Testis (tissue), 3 donors: Measurements from ENCODE around the gene STX18. TPM values are rescaled to one million over a fixed set of nuclear protein-coding genes. Genes with fewer than 3 reads are reported as not detected.
A peak's percentile ranks its signal among the peaks of the same experiment; 100 is the strongest.

Experiments
- DNase-seq: peaks from one replicate; pipeline ENCODE4 v3.0.0-alpha.2; 2019
- H3K27ac ChIP-seq, 2 donors: fragments of 200-600 bp; sonication (generic); one replicate each; pipeline ENCODE4 v1.5.1; 2019
- H3K27me3 ChIP-seq: fragments of 200-600 bp; sonication (generic); one replicate; pipeline ENCODE4 v1.5.1; 2019
- H3K36me3 ChIP-seq: fragments of 200-600 bp; sonication (generic); one replicate; pipeline ENCODE4 v1.5.1; 2017; ENCODE audit warnings: low read depth; ENCODE audit errors: missing control alignments
- H3K4me1 ChIP-seq: fragments of 200-600 bp; sonication (generic); one replicate; pipeline ENCODE4 v1.5.1; 2019
- H3K4me3 ChIP-seq, 2 donors: fragments of 200-600 bp; sonication (generic); one replicate each; pipeline ENCODE4 v1.5.1; 2017 to 2019
- H3K9me3 ChIP-seq: fragments of 200-600 bp; sonication (generic); one replicate; pipeline ENCODE4 v1.5.1; 2017
- POLR2A ChIP-seq: fragments of 450-650 bp; IDR thresholded peaks from one replicate; pipeline ENCODE4 v1.6.1; 2017; ENCODE audit warnings: antibody characterized with exemption, mild to moderate bottlenecking, moderate library complexity
- WGBS, 2 donors: methylation state at CpG; one replicate each; pipeline ENCODE4 v1.1.5; 2018; 5-methylcytosine and 5-hydroxymethylcytosine counted together
- intact Hi-C: fragments of 100-400 bp; cut with DNase I; formaldehyde crosslinking; loops from one replicate; pipeline ENCODE4 v1.15.1; 2023; ENCODE audit warnings: low total_unique reads
- polyA plus RNA-seq: library from polyadenylated mRNA; stranded (reverse); fragments of 350-450 nt; fragmentation: Illumina TruSeq; extraction: RNeasy Lipid Tissue Mini Kit (QIAGEN cat#74804); gene quantifications from one replicate; pipeline ENCODE4 v1.2.3, GENCODE V29; 2014; ENCODE audit warnings: low read depth, low replicate concordance; ENCODE audit not compliant: insufficient read depth
- total RNA-seq, 2 donors: library from RNA; depleted of rRNA; stranded (reverse); fragments of >200 nt; gene quantifications; one replicate each; pipeline ENCODE4 v1.2.3, GENCODE V29; 2016
- TF ChIP-seq, protein P1 (sequence below), 3 experiments: fragments of 450-650 bp in 2 of 3; fragments of 200-600 bp in 1 of 3; sonication (generic) in 1 of 3; IDR thresholded peaks; one replicate each; pipeline ENCODE4 v1.5.1; 2016 to 2019; ENCODE audit warnings: antibody characterized with exemption in 3 of 3, mild to moderate bottlenecking in 2 of 3, moderate library complexity in 1 of 3

Gene STX18
- total and polyA plus RNA-seq, 3 donors from 2014 or later, result 53.5 to 111 (median 55.0) TPM

DNA sequence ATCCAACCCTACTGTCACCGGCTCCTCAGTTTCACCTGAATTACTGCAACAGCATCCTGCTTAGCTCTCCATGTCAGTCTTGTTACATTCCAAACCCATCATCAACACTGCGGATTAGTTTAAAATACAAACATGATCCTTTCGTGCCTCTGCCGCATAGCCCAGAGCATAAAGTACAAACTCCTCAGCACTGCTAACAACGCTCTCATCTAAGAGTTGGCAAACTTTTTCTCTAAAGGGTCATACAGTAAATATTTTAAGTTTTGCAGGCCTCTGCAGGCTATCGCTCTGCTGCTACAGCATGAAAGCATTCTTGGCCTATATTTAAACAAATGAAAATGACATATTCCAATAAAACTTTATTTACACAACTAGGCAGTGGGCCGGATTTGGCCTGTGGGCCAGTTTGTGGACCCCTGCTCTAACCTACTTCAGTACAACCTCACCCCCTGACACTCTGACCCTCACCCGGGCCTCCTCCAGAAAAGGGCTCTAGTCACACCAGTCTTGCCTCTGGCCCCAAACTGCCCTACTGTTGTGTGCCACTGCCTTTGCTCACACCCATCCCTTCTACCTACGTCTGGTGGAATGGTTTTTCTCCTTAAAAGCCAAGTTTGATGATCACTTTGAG lies 7.2 kb downstream of the STX18 start:
- intact Hi-C loops, result no loop called here

GRCh38 chr4:4533461-4534169 lies 8.2 kb downstream of the STX18 start:
- no peaks in the 10 kb centered on the region for H3K36me3 ChIP-seq
- H3K27me3 ChIP-seq, result no peaks in the 10 kb centered on the region
- TF ChIP-seq POLR2A, result no peak
- TF ChIP-seq, protein P1, sequence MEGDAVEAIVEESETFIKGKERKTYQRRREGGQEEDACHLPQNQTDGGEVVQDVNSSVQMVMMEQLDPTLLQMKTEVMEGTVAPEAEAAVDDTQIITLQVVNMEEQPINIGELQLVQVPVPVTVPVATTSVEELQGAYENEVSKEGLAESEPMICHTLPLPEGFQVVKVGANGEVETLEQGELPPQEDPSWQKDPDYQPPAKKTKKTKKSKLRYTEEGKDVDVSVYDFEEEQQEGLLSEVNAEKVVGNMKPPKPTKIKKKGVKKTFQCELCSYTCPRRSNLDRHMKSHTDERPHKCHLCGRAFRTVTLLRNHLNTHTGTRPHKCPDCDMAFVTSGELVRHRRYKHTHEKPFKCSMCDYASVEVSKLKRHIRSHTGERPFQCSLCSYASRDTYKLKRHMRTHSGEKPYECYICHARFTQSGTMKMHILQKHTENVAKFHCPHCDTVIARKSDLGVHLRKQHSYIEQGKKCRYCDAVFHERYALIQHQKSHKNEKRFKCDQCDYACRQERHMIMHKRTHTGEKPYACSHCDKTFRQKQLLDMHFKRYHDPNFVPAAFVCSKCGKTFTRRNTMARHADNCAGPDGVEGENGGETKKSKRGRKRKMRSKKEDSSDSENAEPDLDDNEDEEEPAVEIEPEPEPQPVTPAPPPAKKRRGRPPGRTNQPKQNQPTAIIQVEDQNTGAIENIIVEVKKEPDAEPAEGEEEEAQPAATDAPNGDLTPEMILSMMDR (IDR thresholded peaks at IDR 0.05), result no peak
- no peak for DNase-seq
- 85 to 88% methylated on average over 8 of the region's 8 CpGs for WGBS, 2 donors
- no peaks in the 10 kb centered on the region for H3K9me3 ChIP-seq
- peaks cover 10% of the 10 kb centered on the region for H3K4me1 ChIP-seq
- H3K27ac ChIP-seq, result peak overlapping the region in 1 of 2 donors; percentile 26
- no peak overlapping the region for H3K4me3 ChIP-seq
- intact Hi-C loops, result no loop called here

More for the DNA sequence above, 7.2 kb downstream of the STX18 start:
- Histone ChIP-seq H3K27ac (no peak overlapping the region), H3K4me1 (peaks cover 10% of the 10 kb centered on the region), H3K27me3 (no peaks in the 10 kb centered on the region), H3K4me3 (no peak overlapping the region), H3K36me3 (no peaks in the 10 kb centered on the region), H3K9me3 (no peaks in the 10 kb centered on the region)
- no peak for DNase-seq
- TF ChIP-seq POLR2A, result no peak
- TF ChIP-seq, protein P1 (IDR thresholded peaks at IDR 0.05), result no peak
- WGBS, 2 donors, result 95 to 96% methylated on average over 9 of the region's 9 CpGs

GRCh38 chr4:4532371-4533154 lies 9.3 kb downstream of the STX18 start:
- Histone ChIP-seq H3K9me3 (no peaks in the 10 kb centered on the region), H3K36me3 (no peaks in the 10 kb centered on the region), H3K27me3 (no peaks in the 10 kb centered on the region), H3K4me1 (peaks cover 10% of the 10 kb centered on the region), H3K4me3 (no peak overlapping the region), H3K27ac (peak overlapping the region in 1 of 2 donors; percentile 26)
- DNase-seq, result no peak
- no peak for TF ChIP-seq POLR2A
- TF ChIP-seq, protein P1 (IDR thresholded peaks at IDR 0.05), result no peak
- 70 to 76% methylated on average over 3 of the region's 3 CpGs for WGBS, 2 donors
- intact Hi-C loops, result no loop called here

- 91 to 95% methylated on average over 5 of the region's 5 CpGs for WGBS, 2 donors
Observed at GRCh38 chr4:4529392-4529791, 12.5 kb downstream of the STX18 start.

More at GRCh38 chr4:4529392-4529791, 12.5 kb downstream of the STX18 start:
- DNase-seq, result no peak
- intact Hi-C loops, result no loop called here
- Histone ChIP-seq H3K27ac (no peak overlapping the region), H3K27me3 (no peaks in the 10 kb centered on the region), H3K9me3 (no peaks in the 10 kb centered on the region), H3K4me1 (peaks cover 10% of the 10 kb centered on the region), H3K4me3 (no peak overlapping the region), H3K36me3 (no peaks in the 10 kb centered on the region)
- TF ChIP-seq, protein P1 (IDR thresholded peaks at IDR 0.05), result no peak
- TF ChIP-seq POLR2A, result no peak
